Nephron (organoid): ENCODE results near the gene CDK19.
"Not testable (repeated sequence)": the region's sequence is repeated elsewhere in the genome, so short reads cannot be mapped to it uniquely, and the experiment has no call there.

ENCODE experiments used
- H3K27ac Mint-ChIP-seq, 3 experiments: 2 replicates each; pipeline ENCODE4 v1.8.0; 2020; ENCODE audit warnings: mixed read lengths in 3 of 3, mild to moderate bottlenecking in 2 of 3, moderate library complexity in 1 of 3
- H3K27me3 Mint-ChIP-seq: 2 replicates; pipeline ENCODE4 v1.8.0; 2021; ENCODE audit warnings: low read depth, mild to moderate bottlenecking, moderate library complexity, mixed read lengths
- H3K36me3 Mint-ChIP-seq: 2 replicates; pipeline ENCODE4 v1.8.0; 2020; ENCODE audit warnings: low read depth, mixed read lengths
- H3K4me1 Mint-ChIP-seq: 2 replicates; pipeline ENCODE4 v1.8.0; 2020; ENCODE audit warnings: mixed read lengths
- H3K4me3 Mint-ChIP-seq, 3 experiments: 2 replicates each; pipeline ENCODE4 v1.8.0; 2020; ENCODE audit warnings: mild to moderate bottlenecking in 3 of 3, mixed read lengths in 3 of 3, moderate library complexity in 2 of 3
- H3K9me3 Mint-ChIP-seq: 2 replicates; pipeline ENCODE4 v1.8.0; 2020; ENCODE audit warnings: mixed read lengths
- CTCF ChIP-seq, 3 experiments: fragments of 200-600 bp; sonication (generic); IDR thresholded peaks; one replicate each; pipeline ENCODE4 v1.5.0; 2021; ENCODE audit warnings: antibody characterized with exemption in 3 of 3; ENCODE audit not compliant: unreplicated experiment in 3 of 3

CDK19 gene

GRCh38 chr6:110856296-110856695 lies 41.0 kb upstream of the CDK19 start:
- no peaks in the 10 kb centered on the region for H3K4me1 Mint-ChIP-seq

GRCh38 chr6:110853754-110854477 lies 38.6 kb upstream of the CDK19 start:
- Mint-ChIP-seq H3K4me1 (no peaks in the 10 kb centered on the region), H3K9me3 (no peaks in the 10 kb centered on the region), H3K36me3 (no peaks in the 10 kb centered on the region), H3K27me3 (no peaks in the 10 kb centered on the region), H3K27ac (no peak overlapping the region), H3K4me3 (no peak overlapping the region)
- TF ChIP-seq CTCF (IDR thresholded peaks at IDR 0.05; ENCODE audit: unreplicated experiment in 3 of 3): no peak

More at GRCh38 chr6:110856296-110856695, 41.0 kb upstream of the CDK19 start:
- H3K4me3 Mint-ChIP-seq: no peak overlapping the region
- TF ChIP-seq CTCF (IDR thresholded peaks at IDR 0.05; ENCODE audit: unreplicated experiment in 3 of 3): no peak
- H3K27ac Mint-ChIP-seq: no peak overlapping the region
- H3K36me3 Mint-ChIP-seq: no peaks in the 10 kb centered on the region
- no peaks in the 10 kb centered on the region for H3K27me3 Mint-ChIP-seq
- no peaks in the 10 kb centered on the region for H3K9me3 Mint-ChIP-seq

- Mint-ChIP-seq H3K36me3 (no peaks in the 10 kb centered on the region), H3K4me3 (no peak overlapping the region), H3K4me1 (no peaks in the 10 kb centered on the region), H3K27ac (no peak overlapping the region), H3K27me3 (no peaks in the 10 kb centered on the region), H3K9me3 (no peaks in the 10 kb centered on the region)
- no peak for TF ChIP-seq CTCF (IDR thresholded peaks at IDR 0.05; ENCODE audit: unreplicated experiment in 3 of 3)
These were observed 37.5 kb upstream of the CDK19 start for GRCh38 chr6:110852773-110853172.

GRCh38 chr6:110849781-110850180 lies 34.5 kb upstream of the CDK19 start:
- H3K36me3 Mint-ChIP-seq: no peaks in the 10 kb centered on the region
- TF ChIP-seq CTCF (IDR thresholded peaks at IDR 0.05; ENCODE audit: unreplicated experiment in 3 of 3): no peak
- H3K9me3 Mint-ChIP-seq: no peaks in the 10 kb centered on the region
- no peaks in the 10 kb centered on the region for H3K27me3 Mint-ChIP-seq
- no peak overlapping the region for H3K27ac Mint-ChIP-seq
- H3K4me1 Mint-ChIP-seq: no peaks in the 10 kb centered on the region
- no peak overlapping the region for H3K4me3 Mint-ChIP-seq

- no peaks in the 10 kb centered on the region for H3K36me3 Mint-ChIP-seq
- H3K4me3 Mint-ChIP-seq: no peak overlapping the region
- no peaks in the 10 kb centered on the region for H3K27me3 Mint-ChIP-seq
- H3K27ac Mint-ChIP-seq: no peak overlapping the region
- no peaks in the 10 kb centered on the region for H3K4me1 Mint-ChIP-seq
- no peaks in the 10 kb centered on the region for H3K9me3 Mint-ChIP-seq
- no peak for TF ChIP-seq CTCF (IDR thresholded peaks at IDR 0.05; ENCODE audit: unreplicated experiment in 3 of 3)
These were observed 26.0 kb upstream of the CDK19 start for GRCh38 chr6:110841266-110841665.

- not testable (repeated sequence) for H3K9me3 Mint-ChIP-seq, H3K4me1 Mint-ChIP-seq, H3K36me3 Mint-ChIP-seq, H3K4me3 Mint-ChIP-seq, H3K27me3 Mint-ChIP-seq, H3K27ac Mint-ChIP-seq
These were observed 20.5 kb upstream of the CDK19 start for GRCh38 chr6:110835751-110836150.
